Stimulated activated CD8-positive, alpha-beta memory T cell treated with anti-CD3 and anti-CD28 coated beads, Interleukin-4, amount 100 ng/mL, for 4 hours (primary cell): ENCODE data around the gene RFFL.

Experiments
- DNase-seq, 2 donors: peaks; one replicate each; pipeline ENCODE4 v3.0.0-alpha.2; 2020; ENCODE audit warnings: low read depth in 2 of 2, low spot score in 1 of 2

Gene RFFL

GRCh38 chr17:35081638-35082037, 18.1 kb upstream of the RFFL start:
- DNase-seq = no peak

DNA sequence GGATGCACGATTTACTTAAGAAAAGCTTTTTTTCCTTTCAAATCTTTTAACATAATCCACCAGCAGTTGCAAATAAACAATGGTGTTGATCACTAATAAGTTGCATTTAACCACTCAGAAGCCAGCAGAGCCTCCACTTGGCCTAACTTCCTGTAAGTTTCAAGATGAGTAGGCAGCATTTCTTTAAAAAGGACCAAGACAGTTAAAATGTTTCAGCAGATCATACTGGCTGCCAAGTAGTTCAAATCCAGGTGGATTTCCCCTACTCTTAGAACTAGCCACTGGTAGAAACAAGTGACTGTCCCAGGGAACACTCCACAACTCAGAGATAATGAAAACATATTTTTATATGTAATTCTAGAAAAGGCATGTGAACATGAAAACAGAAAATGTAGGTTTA, 17.0 kb upstream of the RFFL start:
- no peak for DNase-seq

- no peak for DNase-seq
Measured at GRCh38 chr17:35079547-35080423, 16.3 kb upstream of the RFFL start.

GRCh38 chr17:35076874-35077273, 13.4 kb upstream of the RFFL start:
- DNase-seq = no peak

GRCh38 chr17:35074711-35075707, 11.5 kb upstream of the RFFL start:
- no peak for DNase-seq

GRCh38 chr17:35073991-35074627, 10.6 kb upstream of the RFFL start:
- no peak for DNase-seq

DNA sequence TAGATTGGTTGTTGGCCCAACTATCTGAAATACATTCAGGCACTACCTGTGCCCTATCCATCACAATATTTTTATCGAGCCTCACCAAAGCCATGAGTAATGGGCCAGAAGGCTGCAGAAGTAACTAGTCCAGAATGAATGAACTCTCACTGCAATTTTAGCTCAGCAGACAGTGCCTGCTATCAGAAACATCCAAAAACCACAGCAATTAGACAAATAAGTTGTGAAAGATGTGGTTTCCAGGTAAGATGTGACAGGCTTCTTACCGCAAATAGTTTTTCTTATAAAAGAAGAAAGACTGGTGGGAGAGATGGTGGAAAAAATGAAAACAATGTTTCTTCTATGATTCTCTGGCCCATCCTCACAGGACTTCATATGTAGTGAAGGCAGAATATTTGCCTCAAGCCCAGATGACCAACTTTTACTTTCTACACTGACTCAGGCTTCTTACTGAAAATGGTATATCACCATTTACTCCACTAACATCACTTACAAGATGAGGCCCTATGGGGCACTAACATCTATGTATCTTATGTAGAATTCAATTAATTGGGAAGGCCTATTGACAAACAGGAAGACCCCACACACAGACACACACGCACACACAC, 9.8 kb upstream of the RFFL start:
- no peak for DNase-seq

DNA sequence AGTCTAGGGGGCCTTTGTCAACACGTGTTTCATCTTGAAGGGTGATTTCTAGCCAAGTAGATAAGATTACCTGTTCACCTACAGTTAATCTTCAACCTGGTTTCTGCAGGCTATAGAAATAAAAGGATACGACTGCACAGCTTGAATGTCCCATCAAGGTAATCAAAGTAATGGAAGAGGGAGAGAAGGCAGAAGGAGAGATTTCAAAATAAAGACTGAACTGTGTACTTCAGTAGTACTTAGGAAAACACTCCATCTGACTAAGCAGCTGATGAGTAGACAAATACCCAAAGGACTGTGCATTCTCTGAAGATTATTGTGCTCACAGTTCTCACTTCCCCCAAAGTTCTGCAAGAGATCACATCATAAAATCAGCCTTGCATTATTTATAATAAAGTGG, 5.8 kb upstream of the RFFL start:
- DNase-seq = no peak

DNA sequence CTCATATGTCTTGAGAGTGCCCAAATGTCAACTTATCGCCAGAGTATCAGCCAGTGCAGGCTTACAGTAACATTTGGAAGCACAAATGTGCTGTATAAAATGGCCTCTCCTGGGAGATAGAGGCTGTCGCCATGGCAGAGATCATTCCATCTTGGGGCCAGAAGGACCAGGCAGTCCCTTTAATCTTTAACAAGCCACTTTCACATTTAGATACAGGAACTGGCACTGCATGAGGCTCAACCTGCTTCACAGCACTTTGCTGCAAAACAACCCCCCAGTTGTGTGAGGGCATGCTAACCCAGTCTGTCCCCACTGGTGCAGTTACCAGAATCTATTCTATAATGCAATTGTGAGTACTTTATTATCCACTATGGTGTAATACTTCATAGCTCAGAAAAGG, 4.7 kb upstream of the RFFL start:
- no peak for DNase-seq

GRCh38 chr17:35065880-35066279, 2.4 kb upstream of the RFFL start:
- DNase-seq = no peak

GRCh38 chr17:35064516-35065215, 1.2 kb upstream of the RFFL start:
- no peak for DNase-seq

DNA sequence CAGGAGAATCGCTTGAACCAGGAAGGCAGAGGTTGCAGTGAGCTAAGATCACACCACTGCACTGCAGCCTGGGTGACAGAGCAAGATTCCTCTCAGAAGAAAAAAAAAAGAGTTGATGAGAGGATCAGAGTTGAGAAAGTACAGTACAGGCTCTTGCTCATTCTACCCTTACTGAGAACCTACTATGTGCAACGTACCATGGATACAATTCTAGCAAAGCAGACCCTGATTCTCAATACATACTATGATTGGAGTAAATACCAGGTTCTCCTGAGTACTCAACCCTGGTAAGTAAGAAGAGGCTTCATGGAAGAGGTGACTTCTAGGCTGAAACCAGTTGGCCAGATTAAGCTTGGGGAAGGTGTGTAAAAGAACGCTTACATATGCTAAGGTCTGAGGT, 1.2 kb downstream of the RFFL start:
- no peak for DNase-seq

DNA sequence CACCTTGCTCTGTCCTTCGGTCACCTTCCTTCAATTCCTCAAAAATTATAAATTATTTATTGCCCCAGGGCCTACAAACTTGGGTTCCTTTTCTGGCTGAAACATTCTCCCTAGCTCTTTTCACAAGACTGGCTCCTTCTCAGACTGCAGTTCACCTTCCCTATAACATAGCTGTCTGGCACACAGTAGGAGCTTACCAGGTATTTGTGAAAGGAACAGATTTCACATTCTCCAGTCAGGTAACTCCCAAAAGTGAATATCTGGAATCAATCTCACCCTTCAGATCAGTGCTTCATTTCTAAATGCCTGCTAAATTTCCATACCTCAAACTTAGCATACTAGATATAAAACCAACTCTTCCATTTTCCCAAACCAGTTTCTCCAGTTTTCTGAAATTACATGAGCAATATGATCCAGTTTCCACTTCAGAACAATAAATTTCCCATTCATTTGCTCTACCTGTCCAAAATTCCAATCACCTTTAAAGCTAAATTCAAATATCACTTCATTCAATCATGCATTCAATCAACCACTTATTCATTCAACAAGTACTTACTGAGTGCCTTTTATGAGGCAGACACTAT, 6.1 kb downstream of the RFFL start:
- DNase-seq = no peak

DNA sequence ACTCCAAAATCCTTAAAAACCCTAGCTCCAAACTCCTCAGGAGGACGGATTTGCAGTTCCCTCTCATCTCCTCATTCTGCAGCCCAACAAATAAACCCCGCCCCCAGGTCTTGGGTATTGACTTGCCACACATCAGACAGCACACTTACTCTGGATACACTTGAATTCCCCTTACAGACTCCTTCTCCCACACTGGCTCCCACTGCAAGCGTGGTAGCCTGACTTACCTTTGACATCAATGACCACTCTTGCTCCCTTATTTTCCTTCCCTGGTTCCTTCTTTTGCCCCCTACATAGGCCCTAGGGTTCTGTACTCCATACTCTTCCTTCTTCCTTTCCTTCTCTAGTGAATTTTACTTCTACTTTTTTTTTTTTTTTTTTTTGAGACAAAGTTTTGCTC, 7.5 kb downstream of the RFFL start:
- DNase-seq = no peak

GRCh38 chr17:35053204-35053603, 10.3 kb downstream of the RFFL start:
- DNase-seq = no peak

- DNase-seq = no peak
Measured at GRCh38 chr17:35052780-35053179, 10.7 kb downstream of the RFFL start.

GRCh38 chr17:35052241-35052610, 11.3 kb downstream of the RFFL start:
- no peak for DNase-seq

GRCh38 chr17:35051579-35052240, 11.8 kb downstream of the RFFL start:
- no peak for DNase-seq

- no peak for DNase-seq
Measured at GRCh38 chr17:35051183-35051578, 12.3 kb downstream of the RFFL start.

GRCh38 chr17:35050170-35050569, 13.3 kb downstream of the RFFL start:
- DNase-seq = no peak
